ENCODE measurements around the gene DOCK10.
A peak's percentile ranks its signal among the peaks of the same experiment; 100 is the strongest.

DNA sequence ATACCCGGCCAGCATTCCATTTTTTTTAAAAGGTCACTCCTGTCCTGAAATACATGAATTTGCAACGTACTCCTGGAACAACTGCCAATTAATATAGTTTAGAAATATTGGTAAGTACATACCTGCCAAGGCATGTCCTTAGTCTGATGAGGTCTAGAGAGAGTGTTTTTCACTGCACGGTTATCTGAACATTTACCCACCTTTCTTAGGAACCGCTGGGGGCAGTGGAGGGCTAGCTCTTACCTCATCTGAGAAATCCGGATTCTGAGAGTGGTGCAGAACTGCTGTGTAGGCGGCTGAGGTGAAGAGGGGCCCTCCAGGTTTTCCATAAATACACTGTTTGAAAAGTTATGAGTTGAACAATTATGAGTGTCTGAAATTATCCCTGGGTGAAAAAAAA lies 193.0 kb downstream of the DOCK10 start:
- TF ChIP-seq, protein P1, sequence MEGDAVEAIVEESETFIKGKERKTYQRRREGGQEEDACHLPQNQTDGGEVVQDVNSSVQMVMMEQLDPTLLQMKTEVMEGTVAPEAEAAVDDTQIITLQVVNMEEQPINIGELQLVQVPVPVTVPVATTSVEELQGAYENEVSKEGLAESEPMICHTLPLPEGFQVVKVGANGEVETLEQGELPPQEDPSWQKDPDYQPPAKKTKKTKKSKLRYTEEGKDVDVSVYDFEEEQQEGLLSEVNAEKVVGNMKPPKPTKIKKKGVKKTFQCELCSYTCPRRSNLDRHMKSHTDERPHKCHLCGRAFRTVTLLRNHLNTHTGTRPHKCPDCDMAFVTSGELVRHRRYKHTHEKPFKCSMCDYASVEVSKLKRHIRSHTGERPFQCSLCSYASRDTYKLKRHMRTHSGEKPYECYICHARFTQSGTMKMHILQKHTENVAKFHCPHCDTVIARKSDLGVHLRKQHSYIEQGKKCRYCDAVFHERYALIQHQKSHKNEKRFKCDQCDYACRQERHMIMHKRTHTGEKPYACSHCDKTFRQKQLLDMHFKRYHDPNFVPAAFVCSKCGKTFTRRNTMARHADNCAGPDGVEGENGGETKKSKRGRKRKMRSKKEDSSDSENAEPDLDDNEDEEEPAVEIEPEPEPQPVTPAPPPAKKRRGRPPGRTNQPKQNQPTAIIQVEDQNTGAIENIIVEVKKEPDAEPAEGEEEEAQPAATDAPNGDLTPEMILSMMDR (conservative IDR thresholded peaks at IDR 0.05): peak; percentile 15; the same call in 1 of the 2 replicates
- no peak for TF ChIP-seq EZH2 (IDR thresholded peaks at IDR 0.05; ENCODE audit: low read depth)

Measured in PC-9 (cell line).